Liver (tissue), 9 donors: ENCODE results near the gene DNAJB11. TPM values are rescaled to one million over a fixed set of nuclear protein-coding genes. Genes with fewer than 3 reads are reported as not detected.

Source experiments
- DNase-seq: peaks from one replicate; pipeline ENCODE4 v3.0.0-alpha.2; 2017; ENCODE audit warnings: low spot score
- H3K27ac ChIP-seq, 2 donors: one replicate each; pipeline ENCODE4 v1.7.0; 2013; ENCODE audit warnings: inconsistent platforms in 2 of 2, low read length in 2 of 2, control low read depth in 1 of 2, low read depth in 1 of 2, mild to moderate bottlenecking in 1 of 2
- H3K27me3 ChIP-seq, 4 donors: one replicate each; pipeline versions ENCODE4 v1.6.1 to v1.7.0; 2013; ENCODE audit warnings: low read length in 3 of 4, inconsistent platforms in 1 of 4, mild to moderate bottlenecking in 1 of 4, moderate library complexity in 1 of 4; ENCODE audit not compliant: control insufficient read depth in 4 of 4, insufficient read depth in 4 of 4
- H3K36me3 ChIP-seq, 4 donors: one replicate each; pipeline versions ENCODE4 v1.6.1 to v1.7.0; 2013; ENCODE audit warnings: low read length in 3 of 4, mild to moderate bottlenecking in 3 of 4, low read depth in 1 of 4, moderate library complexity in 1 of 4; ENCODE audit not compliant: control insufficient read depth in 4 of 4, insufficient read depth in 3 of 4
- H3K4me1 ChIP-seq, 4 donors: one replicate each; pipeline versions ENCODE4 v1.6.1 to v1.7.0; 2013; ENCODE audit warnings: low read length in 3 of 4, mild to moderate bottlenecking in 3 of 4, moderate library complexity in 1 of 4; ENCODE audit not compliant: control insufficient read depth in 4 of 4, insufficient read depth in 4 of 4
- H3K4me3 ChIP-seq, 3 donors: one replicate each; pipeline versions ENCODE4 v1.6.1 to v1.7.0; 2013; ENCODE audit warnings: low read length in 3 of 3, control low read depth in 1 of 3, low read depth in 1 of 3, mild to moderate bottlenecking in 1 of 3
- H3K9ac ChIP-seq, 2 donors: one replicate each; pipeline ENCODE4 v1.7.0; 2013; ENCODE audit warnings: low read length in 2 of 2, mild to moderate bottlenecking in 2 of 2, moderate library complexity in 2 of 2, control low read depth in 1 of 2, low read depth in 1 of 2
- H3K9me3 ChIP-seq, 4 donors: one replicate each; pipeline versions ENCODE4 v1.6.1 to v1.7.0; 2013; ENCODE audit warnings: low read length in 3 of 4; ENCODE audit not compliant: control insufficient read depth in 4 of 4
- CTCF ChIP-seq: fragments of 150-350 bp; IDR thresholded peaks from 2 replicates; pipeline ENCODE4 v1.5.1; 2017; ENCODE audit warnings: improper control_type of control experiment, low read depth, low read length; ENCODE audit not compliant: missing input control
- FOXA1 ChIP-seq: IDR thresholded peaks from 2 replicates; pipeline ENCODE4 v1.6.1; 2016; ENCODE audit warnings: antibody characterized with exemption
- FOXA2 ChIP-seq: IDR thresholded peaks from 2 replicates; pipeline ENCODE4 v1.6.1; 2016; ENCODE audit warnings: antibody characterized with exemption
- HNF4A ChIP-seq, 2 donors: conservative IDR thresholded peaks; 2 replicates each; pipeline ENCODE4 v1.6.1; 2016; ENCODE audit warnings: antibody characterized with exemption in 2 of 2, mild to moderate bottlenecking in 2 of 2
- HNF4G ChIP-seq: IDR thresholded peaks from 2 replicates; pipeline ENCODE4 v1.6.1; 2016; ENCODE audit warnings: antibody characterized with exemption
- JUND ChIP-seq, 2 donors: IDR thresholded peaks; 2 replicates each; pipeline ENCODE4 v1.6.1; 2016; ENCODE audit warnings: antibody characterized with exemption in 2 of 2
- MAX ChIP-seq: IDR thresholded peaks from 2 replicates; pipeline ENCODE4 v1.6.1; 2016; ENCODE audit warnings: antibody characterized with exemption
- NR2F2 ChIP-seq: IDR thresholded peaks from 2 replicates; pipeline ENCODE4 v1.6.1; 2016; ENCODE audit warnings: antibody characterized with exemption
- RAD21 ChIP-seq, 2 donors: IDR thresholded peaks; 2 replicates each; pipeline ENCODE4 v1.6.1; 2016; ENCODE audit warnings: antibody characterized with exemption in 2 of 2, mild to moderate bottlenecking in 2 of 2
- RXRA ChIP-seq, 2 donors: IDR thresholded peaks; 2 replicates each; pipeline ENCODE4 v1.6.1; 2017 to 2018; ENCODE audit warnings: antibody characterized with exemption in 2 of 2, mild to moderate bottlenecking in 1 of 2
- SP1 ChIP-seq: IDR thresholded peaks from 2 replicates; pipeline ENCODE4 v1.6.1; 2018; ENCODE audit warnings: antibody characterized with exemption, mild to moderate bottlenecking
- TAF1 ChIP-seq: conservative IDR thresholded peaks from 2 replicates; pipeline ENCODE4 v1.6.1; 2016; ENCODE audit warnings: antibody characterized with exemption, mild to moderate bottlenecking
- WGBS: extraction: QIAGEN DNeasy Blood & Tissue Kit; methylation state at CpG from one replicate; pipeline ENCODE4 v1.1.7; 2013; 5-methylcytosine and 5-hydroxymethylcytosine counted together
- polyA plus RNA-seq, 2 donors: library from polyadenylated mRNA; stranded (reverse) in 1 of 2; unstranded in 1 of 2; fragments of 200-250 nt in 1 of 2; fragments of >200 nt in 1 of 2; fragmentation: Nextera tagmentation in 1 of 2; extraction: Ambion mirVana in 1 of 2; gene quantifications; one replicate each; pipeline versions ENCODE4 v1.2.1 to v1.2.3, GENCODE V29; 2013 to 2015
- total RNA-seq, 2 donors: library from RNA; depleted of rRNA; stranded (reverse); fragments of >200 nt; gene quantifications; one replicate each; pipeline ENCODE4 v1.2.3, GENCODE V29; 2014
- TF ChIP-seq, protein P1 (sequence below): IDR thresholded peaks from 2 replicates; pipeline ENCODE4 v1.6.1; 2016; ENCODE audit warnings: antibody characterized with exemption
- TF ChIP-seq, protein P2 (sequence below): IDR thresholded peaks from 2 replicates; pipeline ENCODE4 v1.6.1; 2016; ENCODE audit warnings: antibody characterized with exemption
- TF ChIP-seq, protein P3 (sequence below): IDR thresholded peaks from 2 replicates; pipeline ENCODE4 v1.6.1; 2016; ENCODE audit warnings: antibody characterized with exemption, mild to moderate bottlenecking
- donor health status: healthy.
- donor health status: healthy.
- donor health status: healthy.
- donor health status: healthy.
- donor health status: healthy.

Gene DNAJB11
- total and polyA plus RNA-seq, 4 donors = 30.2 to 101 (median 56.0) TPM

DNA sequence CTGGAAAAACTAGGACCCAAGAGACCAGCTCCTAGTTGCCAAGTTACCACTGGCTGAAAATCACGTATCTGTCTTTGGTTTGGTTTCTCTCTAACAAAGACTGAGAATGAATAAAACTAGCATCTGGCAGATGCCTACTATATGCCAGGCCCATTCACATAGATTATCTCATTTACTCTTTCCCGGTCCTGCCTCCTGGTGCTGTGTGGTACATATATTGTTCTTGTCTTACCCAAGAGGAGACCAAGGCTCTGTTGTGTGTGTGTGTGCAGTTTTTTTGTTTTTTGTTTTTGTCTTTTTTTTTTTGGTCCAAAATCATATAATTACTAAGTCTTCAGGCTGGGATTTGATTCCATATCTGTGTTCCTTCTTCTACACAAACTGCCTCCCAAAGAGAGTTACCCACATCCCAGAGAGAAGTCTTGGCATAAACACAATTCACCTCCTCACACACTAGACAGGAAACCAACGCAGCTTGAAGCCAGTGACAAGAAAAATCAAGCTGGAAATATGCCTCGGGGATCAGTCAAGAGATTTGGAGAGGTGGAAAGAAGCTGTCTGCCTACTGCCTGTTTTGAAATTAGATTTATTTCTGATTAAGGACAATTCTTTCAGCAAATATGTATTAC lies 43.2 kb downstream of the DNAJB11 start:
- no peak for DNase-seq
- H3K27ac ChIP-seq = peak overlapping the region; percentile 85 to 87
- 25% methylated on average over 4 of the region's 4 CpGs for WGBS
- peak overlapping the region; percentile 50 to 85 (median 71) for H3K4me3 ChIP-seq
- peaks cover 0 to 12% (median 9%) of the 10 kb centered on the region in 4 donors for H3K36me3 ChIP-seq
- no peak for TF ChIP-seq FOXA1
- no peak for TF ChIP-seq TAF1
- TF ChIP-seq HNF4A (conservative IDR thresholded peaks at IDR 0.05) = no peak
- TF ChIP-seq, protein P1, sequence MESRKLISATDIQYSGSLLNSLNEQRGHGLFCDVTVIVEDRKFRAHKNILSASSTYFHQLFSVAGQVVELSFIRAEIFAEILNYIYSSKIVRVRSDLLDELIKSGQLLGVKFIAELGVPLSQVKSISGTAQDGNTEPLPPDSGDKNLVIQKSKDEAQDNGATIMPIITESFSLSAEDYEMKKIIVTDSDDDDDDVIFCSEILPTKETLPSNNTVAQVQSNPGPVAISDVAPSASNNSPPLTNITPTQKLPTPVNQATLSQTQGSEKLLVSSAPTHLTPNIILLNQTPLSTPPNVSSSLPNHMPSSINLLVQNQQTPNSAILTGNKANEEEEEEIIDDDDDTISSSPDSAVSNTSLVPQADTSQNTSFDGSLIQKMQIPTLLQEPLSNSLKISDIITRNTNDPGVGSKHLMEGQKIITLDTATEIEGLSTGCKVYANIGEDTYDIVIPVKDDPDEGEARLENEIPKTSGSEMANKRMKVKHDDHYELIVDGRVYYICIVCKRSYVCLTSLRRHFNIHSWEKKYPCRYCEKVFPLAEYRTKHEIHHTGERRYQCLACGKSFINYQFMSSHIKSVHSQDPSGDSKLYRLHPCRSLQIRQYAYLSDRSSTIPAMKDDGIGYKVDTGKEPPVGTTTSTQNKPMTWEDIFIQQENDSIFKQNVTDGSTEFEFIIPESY = no peak
- TF ChIP-seq RXRA (IDR thresholded peaks at IDR 0.05) = no peak
- no peaks in the 10 kb centered on the region for H3K27me3 ChIP-seq
- H3K4me1 ChIP-seq = peaks cover 9 to 68% (median 42%) of the 10 kb centered on the region in 4 donors
- H3K9me3 ChIP-seq = no peaks in the 10 kb centered on the region
- H3K9ac ChIP-seq = peak overlapping the region; percentile 79 to 86

GRCh38 chr3:186614266-186614596 lies 43.7 kb downstream of the DNAJB11 start:
- 22% methylated on average over 6 of the region's 6 CpGs for WGBS
- TF ChIP-seq NR2F2 (no peak), TAF1 (no peak), JUND (IDR thresholded peaks at IDR 0.05) (no peak), RAD21 (IDR thresholded peaks at IDR 0.05) (no peak), HNF4G (no peak), FOXA2 (no peak), FOXA1 (no peak), HNF4A (conservative IDR thresholded peaks at IDR 0.05) (no peak)
- TF ChIP-seq, protein P2, sequence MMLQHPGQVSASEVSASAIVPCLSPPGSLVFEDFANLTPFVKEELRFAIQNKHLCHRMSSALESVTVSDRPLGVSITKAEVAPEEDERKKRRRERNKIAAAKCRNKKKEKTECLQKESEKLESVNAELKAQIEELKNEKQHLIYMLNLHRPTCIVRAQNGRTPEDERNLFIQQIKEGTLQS = no peak
- TF ChIP-seq, protein P1 = no peak
- no peak for DNase-seq
- H3K9me3 ChIP-seq = no peaks in the 10 kb centered on the region
- H3K27me3 ChIP-seq = no peaks in the 10 kb centered on the region
- H3K4me3 ChIP-seq = peak overlapping the region; percentile 50 to 85 (median 71)
- peak overlapping the region; percentile 85 to 87 for H3K27ac ChIP-seq
- peaks cover 0 to 12% (median 10%) of the 10 kb centered on the region in 4 donors for H3K36me3 ChIP-seq
- peak overlapping the region; percentile 79 to 86 for H3K9ac ChIP-seq
- H3K4me1 ChIP-seq = peaks cover 9 to 64% (median 38%) of the 10 kb centered on the region in 4 donors

DNA sequence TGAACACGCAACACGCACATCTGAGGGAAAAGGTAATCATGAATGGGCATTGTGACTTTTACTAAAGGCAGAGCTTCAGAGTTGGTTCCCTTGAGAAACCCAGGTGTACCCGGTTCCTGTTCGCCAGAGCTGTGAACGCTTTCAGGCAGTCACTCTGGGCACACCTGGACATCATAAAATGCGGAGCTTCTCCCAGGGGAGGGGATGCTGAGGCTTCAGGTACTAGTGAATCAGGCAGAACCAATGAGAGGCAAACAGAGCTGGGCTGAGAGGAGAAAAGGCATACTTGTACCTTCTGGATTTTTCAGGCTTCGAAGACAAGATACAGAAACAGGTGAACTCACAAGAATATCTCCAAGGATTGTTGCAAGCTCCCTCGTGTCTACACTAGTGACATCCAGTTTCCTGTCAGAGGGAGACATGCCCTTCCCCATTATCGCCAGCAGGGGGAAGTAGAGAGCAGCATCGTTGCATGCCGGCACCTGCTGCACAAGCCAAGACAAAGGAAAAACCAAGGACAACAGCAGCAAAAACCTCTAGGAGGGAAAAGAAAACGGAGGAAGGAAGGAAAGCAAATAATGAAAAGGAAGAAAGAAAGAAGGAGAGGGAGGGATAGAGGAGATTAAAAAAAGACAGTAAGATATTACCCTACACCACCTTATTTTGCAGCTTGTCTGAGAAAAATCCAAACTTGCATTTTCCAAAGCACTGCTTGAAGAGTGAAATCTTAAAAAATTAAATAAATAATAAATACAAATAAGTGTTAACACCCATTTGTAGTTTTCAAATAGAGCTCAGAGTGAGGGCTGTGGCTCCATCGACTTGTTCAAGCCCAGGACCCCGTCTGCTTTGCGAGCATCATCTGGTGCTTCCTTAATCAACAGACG lies 44.3 kb downstream of the DNAJB11 start:
- peak overlapping the region; percentile 79 to 86 for H3K9ac ChIP-seq
- peak overlapping the region; percentile 50 to 85 (median 71) for H3K4me3 ChIP-seq
- H3K9me3 ChIP-seq = no peaks in the 10 kb centered on the region
- no peaks in the 10 kb centered on the region for H3K27me3 ChIP-seq
- peak; percentile 76 for DNase-seq
- TF ChIP-seq MAX = peak; percentile 57
- TF ChIP-seq, protein P3, sequence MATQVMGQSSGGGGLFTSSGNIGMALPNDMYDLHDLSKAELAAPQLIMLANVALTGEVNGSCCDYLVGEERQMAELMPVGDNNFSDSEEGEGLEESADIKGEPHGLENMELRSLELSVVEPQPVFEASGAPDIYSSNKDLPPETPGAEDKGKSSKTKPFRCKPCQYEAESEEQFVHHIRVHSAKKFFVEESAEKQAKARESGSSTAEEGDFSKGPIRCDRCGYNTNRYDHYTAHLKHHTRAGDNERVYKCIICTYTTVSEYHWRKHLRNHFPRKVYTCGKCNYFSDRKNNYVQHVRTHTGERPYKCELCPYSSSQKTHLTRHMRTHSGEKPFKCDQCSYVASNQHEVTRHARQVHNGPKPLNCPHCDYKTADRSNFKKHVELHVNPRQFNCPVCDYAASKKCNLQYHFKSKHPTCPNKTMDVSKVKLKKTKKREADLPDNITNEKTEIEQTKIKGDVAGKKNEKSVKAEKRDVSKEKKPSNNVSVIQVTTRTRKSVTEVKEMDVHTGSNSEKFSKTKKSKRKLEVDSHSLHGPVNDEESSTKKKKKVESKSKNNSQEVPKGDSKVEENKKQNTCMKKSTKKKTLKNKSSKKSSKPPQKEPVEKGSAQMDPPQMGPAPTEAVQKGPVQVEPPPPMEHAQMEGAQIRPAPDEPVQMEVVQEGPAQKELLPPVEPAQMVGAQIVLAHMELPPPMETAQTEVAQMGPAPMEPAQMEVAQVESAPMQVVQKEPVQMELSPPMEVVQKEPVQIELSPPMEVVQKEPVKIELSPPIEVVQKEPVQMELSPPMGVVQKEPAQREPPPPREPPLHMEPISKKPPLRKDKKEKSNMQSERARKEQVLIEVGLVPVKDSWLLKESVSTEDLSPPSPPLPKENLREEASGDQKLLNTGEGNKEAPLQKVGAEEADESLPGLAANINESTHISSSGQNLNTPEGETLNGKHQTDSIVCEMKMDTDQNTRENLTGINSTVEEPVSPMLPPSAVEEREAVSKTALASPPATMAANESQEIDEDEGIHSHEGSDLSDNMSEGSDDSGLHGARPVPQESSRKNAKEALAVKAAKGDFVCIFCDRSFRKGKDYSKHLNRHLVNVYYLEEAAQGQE = no peak
- TF ChIP-seq RAD21 (IDR thresholded peaks at IDR 0.05) = peak; percentile 85 to 88
- peak; percentile 97 for TF ChIP-seq CTCF
- TF ChIP-seq NR2F2 = no peak
- no peak for TF ChIP-seq TAF1
- peak in 1 of 2 donors; percentile 26 for TF ChIP-seq HNF4A (conservative IDR thresholded peaks at IDR 0.05)
- TF ChIP-seq SP1 = peak; percentile 21
- H3K27ac ChIP-seq = peak overlapping the region; percentile 85 to 87
- 12% methylated on average over 16 of the region's 16 CpGs for WGBS
- peaks cover 0 to 16% (median 13%) of the 10 kb centered on the region in 4 donors for H3K36me3 ChIP-seq
- peaks cover 9 to 63% (median 36%) of the 10 kb centered on the region in 4 donors for H3K4me1 ChIP-seq
